ENCODE data around the gene MATN1.

MATN1 gene

DNA sequence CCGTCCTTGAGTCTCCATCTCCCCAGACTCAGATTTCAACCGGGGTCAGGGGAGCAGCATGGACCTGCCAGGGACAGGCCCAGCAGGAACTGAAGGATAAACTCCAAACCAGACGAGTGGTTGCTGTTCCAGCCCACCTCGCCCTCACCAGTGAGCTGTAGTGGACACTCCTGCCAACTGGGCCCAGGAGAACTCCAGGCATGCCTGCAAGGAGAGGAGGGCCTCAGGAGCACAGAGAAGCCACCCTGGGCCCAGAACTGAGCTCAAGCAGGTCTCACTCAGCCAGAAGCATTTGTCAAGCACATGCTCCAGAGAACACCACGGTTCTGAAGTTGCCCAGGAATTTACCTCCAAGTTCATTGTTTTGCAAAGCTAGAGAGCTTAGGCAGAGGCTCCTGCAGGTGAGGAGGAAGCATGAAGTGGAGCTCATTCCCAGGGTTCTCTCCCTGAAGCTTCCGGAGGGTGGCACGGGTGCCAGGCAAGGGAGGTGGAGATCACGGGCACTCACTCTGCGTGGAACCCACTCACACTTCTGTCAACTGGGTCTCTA lies 61.0 kb downstream of the MATN1 start:
- DNase-seq (ENCODE audit: low read depth in 2 of 2): no peak

DNA sequence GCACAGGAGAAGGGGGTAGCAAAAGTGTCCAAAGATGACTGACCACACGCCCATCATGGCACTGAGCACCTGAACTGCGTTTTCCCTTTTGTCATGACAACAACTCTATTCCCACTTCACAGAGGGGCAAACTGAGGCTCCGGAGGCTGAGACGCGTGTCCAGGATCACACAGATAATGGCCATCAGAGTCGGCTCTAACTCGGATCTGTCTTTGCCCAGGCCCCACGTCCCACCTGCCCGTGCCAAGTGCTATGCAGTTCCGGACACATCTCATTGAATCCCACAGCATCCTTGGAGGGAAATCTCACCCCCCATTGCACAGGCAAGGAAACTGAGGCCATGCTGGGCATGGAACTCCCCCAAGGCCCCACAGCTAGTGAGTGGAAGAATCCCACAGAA lies 62.1 kb downstream of the MATN1 start:
- DNase-seq (ENCODE audit: low read depth in 2 of 2): no peak

Data from activated CD8-positive, alpha-beta memory T cell treated with anti-CD3 and anti-CD28 coated beads for 4 hours (primary cell).